Measurements from ENCODE around the gene GPR18. TPM values are rescaled to one million over a fixed set of nuclear protein-coding genes. Genes with fewer than 3 reads are reported as not detected.
A peak's percentile ranks its signal among the peaks of the same experiment; 100 is the strongest.

Gene GPR18
- total RNA-seq, 1 donor from 2014 or later = 12.0 TPM

GRCh38 chr13:99288089-99288488 lies 29.9 kb upstream of the GPR18 start:
- Mint-ChIP-seq H3K9me3 (no peaks in the 10 kb centered on the region), H3K4me1 (ENCODE audit: low read depth) (peaks cover 61% of the 10 kb centered on the region), H3K27ac (peak overlapping the region; percentile 50), H3K36me3 (ENCODE audit: low read depth) (peaks cover 25% of the 10 kb centered on the region), H3K4me3 (peak overlapping the region; percentile 6), H3K27me3 (ENCODE audit: insufficient read depth) (no peaks in the 10 kb centered on the region)
- DNase-seq (ENCODE audit: low spot score) = no peak
- intact Hi-C loops (cut with micrococcal nuclease) = loop anchor here (1.0 to 2.0 kb wide), 6 partner anchors 8 to 149 kb away; partner anchors contain the start of gene GPR183

- peak overlapping the region; percentile 64 for H3K27ac Mint-ChIP-seq
- peaks cover 21% of the 10 kb centered on the region for H3K36me3 Mint-ChIP-seq (ENCODE audit: low read depth)
- peaks cover 62% of the 10 kb centered on the region for H3K4me1 Mint-ChIP-seq (ENCODE audit: low read depth)
- DNase-seq (ENCODE audit: low spot score) = no peak
- H3K27me3 Mint-ChIP-seq (ENCODE audit: insufficient read depth) = no peaks in the 10 kb centered on the region
- intact Hi-C loops (cut with micrococcal nuclease) = loop anchor here (1.0 kb wide), 1 partner anchor 12 kb away; no protein-coding TSS in a partner anchor
- H3K4me3 Mint-ChIP-seq = peak overlapping the region; percentile 35
- no peaks in the 10 kb centered on the region for H3K9me3 Mint-ChIP-seq
Measured at GRCh38 chr13:99287551-99287950, 29.4 kb upstream of the GPR18 start.

- Mint-ChIP-seq H3K4me3 (no peak overlapping the region), H3K9me3 (no peaks in the 10 kb centered on the region), H3K4me1 (ENCODE audit: low read depth) (peaks cover 69% of the 10 kb centered on the region), H3K27me3 (ENCODE audit: insufficient read depth) (no peaks in the 10 kb centered on the region), H3K27ac (peak overlapping the region; percentile 25), H3K36me3 (ENCODE audit: low read depth) (peaks cover 24% of the 10 kb centered on the region)
- DNase-seq (ENCODE audit: low spot score) = no peak
- intact Hi-C loops (cut with micrococcal nuclease) = no loop called here
Measured at GRCh38 chr13:99285432-99286182, 27.4 kb upstream of the GPR18 start.

- Mint-ChIP-seq H3K9me3 (no peaks in the 10 kb centered on the region), H3K4me3 (peak overlapping the region; percentile 8), H3K27me3 (ENCODE audit: insufficient read depth) (no peaks in the 10 kb centered on the region), H3K27ac (peak overlapping the region; percentile 43), H3K36me3 (ENCODE audit: low read depth) (peaks cover 31% of the 10 kb centered on the region), H3K4me1 (ENCODE audit: low read depth) (peaks cover 66% of the 10 kb centered on the region)
- intact Hi-C loops (cut with micrococcal nuclease) = loop anchor here (1.0 kb wide), 1 partner anchor 36 kb away; no protein-coding TSS in a partner anchor
- DNase-seq (ENCODE audit: low spot score) = no peak
Measured at GRCh38 chr13:99282264-99283231, 24.4 kb upstream of the GPR18 start.

- H3K27ac Mint-ChIP-seq = peak overlapping the region; percentile 32
- no peak for DNase-seq (ENCODE audit: low spot score)
- intact Hi-C loops (cut with micrococcal nuclease) = loop anchor here (1.0 kb wide), 1 partner anchor 36 kb away; no protein-coding TSS in a partner anchor
- no peaks in the 10 kb centered on the region for H3K27me3 Mint-ChIP-seq (ENCODE audit: insufficient read depth)
- peaks cover 64% of the 10 kb centered on the region for H3K4me1 Mint-ChIP-seq (ENCODE audit: low read depth)
- peaks cover 31% of the 10 kb centered on the region for H3K36me3 Mint-ChIP-seq (ENCODE audit: low read depth)
- H3K4me3 Mint-ChIP-seq = no peak overlapping the region
- no peaks in the 10 kb centered on the region for H3K9me3 Mint-ChIP-seq
Measured at GRCh38 chr13:99281811-99282263, 23.7 kb upstream of the GPR18 start.

- no peak for DNase-seq (ENCODE audit: low spot score)
- no peaks in the 10 kb centered on the region for H3K27me3 Mint-ChIP-seq (ENCODE audit: insufficient read depth)
- H3K9me3 Mint-ChIP-seq = no peaks in the 10 kb centered on the region
- peaks cover 69% of the 10 kb centered on the region for H3K4me1 Mint-ChIP-seq (ENCODE audit: low read depth)
- H3K36me3 Mint-ChIP-seq (ENCODE audit: low read depth) = peaks cover 32% of the 10 kb centered on the region
- no peak overlapping the region for H3K4me3 Mint-ChIP-seq
- intact Hi-C loops (cut with micrococcal nuclease) = no loop called here
- H3K27ac Mint-ChIP-seq = no peak overlapping the region
Measured at GRCh38 chr13:99280166-99280565, 22.0 kb upstream of the GPR18 start.

GRCh38 chr13:99279637-99280036 lies 21.5 kb upstream of the GPR18 start:
- peaks cover 74% of the 10 kb centered on the region for H3K4me1 Mint-ChIP-seq (ENCODE audit: low read depth)
- no peaks in the 10 kb centered on the region for H3K27me3 Mint-ChIP-seq (ENCODE audit: insufficient read depth)
- H3K27ac Mint-ChIP-seq = no peak overlapping the region
- intact Hi-C loops (cut with micrococcal nuclease) = no loop called here
- DNase-seq (ENCODE audit: low spot score) = no peak
- peaks cover 36% of the 10 kb centered on the region for H3K36me3 Mint-ChIP-seq (ENCODE audit: low read depth)
- no peaks in the 10 kb centered on the region for H3K9me3 Mint-ChIP-seq
- H3K4me3 Mint-ChIP-seq = no peak overlapping the region

- Mint-ChIP-seq H3K27me3 (ENCODE audit: insufficient read depth) (no peaks in the 10 kb centered on the region), H3K36me3 (ENCODE audit: low read depth) (peaks cover 35% of the 10 kb centered on the region), H3K4me3 (no peak overlapping the region), H3K4me1 (ENCODE audit: low read depth) (peaks cover 82% of the 10 kb centered on the region), H3K27ac (no peak overlapping the region), H3K9me3 (no peaks in the 10 kb centered on the region)
- no peak for DNase-seq (ENCODE audit: low spot score)
- intact Hi-C loops (cut with micrococcal nuclease) = no loop called here
Measured at GRCh38 chr13:99278843-99279242, 20.7 kb upstream of the GPR18 start.

GRCh38 chr13:99278200-99278599 lies 20.0 kb upstream of the GPR18 start:
- no peaks in the 10 kb centered on the region for H3K9me3 Mint-ChIP-seq
- no peak for DNase-seq (ENCODE audit: low spot score)
- H3K27ac Mint-ChIP-seq = no peak overlapping the region
- no peaks in the 10 kb centered on the region for H3K27me3 Mint-ChIP-seq (ENCODE audit: insufficient read depth)
- intact Hi-C loops (cut with micrococcal nuclease) = no loop called here
- H3K36me3 Mint-ChIP-seq (ENCODE audit: low read depth) = peaks cover 39% of the 10 kb centered on the region
- H3K4me3 Mint-ChIP-seq = no peak overlapping the region
- H3K4me1 Mint-ChIP-seq (ENCODE audit: low read depth) = peaks cover 86% of the 10 kb centered on the region

- Mint-ChIP-seq H3K27ac (no peak overlapping the region), H3K36me3 (ENCODE audit: low read depth) (peaks cover 42% of the 10 kb centered on the region), H3K4me3 (no peak overlapping the region), H3K9me3 (peaks cover 2% of the 10 kb centered on the region), H3K4me1 (ENCODE audit: low read depth) (peaks cover 83% of the 10 kb centered on the region), H3K27me3 (ENCODE audit: insufficient read depth) (no peaks in the 10 kb centered on the region)
- intact Hi-C loops (cut with micrococcal nuclease) = no loop called here
- no peak for DNase-seq (ENCODE audit: low spot score)
Measured at GRCh38 chr13:99277629-99278028, 19.4 kb upstream of the GPR18 start.

GRCh38 chr13:99276706-99277105 lies 18.5 kb upstream of the GPR18 start:
- intact Hi-C loops (cut with micrococcal nuclease) = no loop called here
- Mint-ChIP-seq H3K27ac (no peak overlapping the region), H3K9me3 (peaks cover 10% of the 10 kb centered on the region), H3K27me3 (ENCODE audit: insufficient read depth) (no peaks in the 10 kb centered on the region), H3K4me3 (no peak overlapping the region), H3K36me3 (ENCODE audit: low read depth) (peaks cover 49% of the 10 kb centered on the region), H3K4me1 (ENCODE audit: low read depth) (peaks cover 80% of the 10 kb centered on the region)
- no peak for DNase-seq (ENCODE audit: low spot score)

- Mint-ChIP-seq H3K4me3 (peak overlapping the region; percentile 5), H3K27ac (peak overlapping the region; percentile 64), H3K27me3 (ENCODE audit: insufficient read depth) (no peaks in the 10 kb centered on the region), H3K9me3 (peaks cover 10% of the 10 kb centered on the region), H3K4me1 (ENCODE audit: low read depth) (peaks cover 82% of the 10 kb centered on the region), H3K36me3 (ENCODE audit: low read depth) (peaks cover 45% of the 10 kb centered on the region)
- intact Hi-C loops (cut with micrococcal nuclease) = loop anchor here (1.0 kb wide), 1 partner anchor 12 kb away; no protein-coding TSS in a partner anchor
- no peak for DNase-seq (ENCODE audit: low spot score)
Measured at GRCh38 chr13:99275093-99275469, 16.9 kb upstream of the GPR18 start.

Measured in activated T-helper 1 cell treated with anti-CD3 and anti-CD28 coated beads, Interleukin-12 subunit alpha, Interleukin-12 subunit beta, Interleukin-2, Interleukin-4 antibody, amounts not matched to agents 30 ng/mL and 10 ng/mL and 1 ng/mL, durations not matched to agents 14 hours and 24 hours and 36 hours (primary cell).